Stimulated activated CD8-positive, alpha-beta memory T cell treated with anti-CD3 and anti-CD28 coated beads, Interleukin-15, amount 100 ng/mL, for 1 hour (primary cell): ENCODE measurements around the gene CBX5.
"Not testable (repeated sequence)": the region's sequence is repeated elsewhere in the genome, so short reads cannot be mapped to it uniquely, and the experiment has no call there.

ENCODE experiments used
- DNase-seq: peaks from one replicate; pipeline ENCODE4 v3.0.0-alpha.2; 2020; ENCODE audit warnings: low read depth

The CBX5 gene

DNA sequence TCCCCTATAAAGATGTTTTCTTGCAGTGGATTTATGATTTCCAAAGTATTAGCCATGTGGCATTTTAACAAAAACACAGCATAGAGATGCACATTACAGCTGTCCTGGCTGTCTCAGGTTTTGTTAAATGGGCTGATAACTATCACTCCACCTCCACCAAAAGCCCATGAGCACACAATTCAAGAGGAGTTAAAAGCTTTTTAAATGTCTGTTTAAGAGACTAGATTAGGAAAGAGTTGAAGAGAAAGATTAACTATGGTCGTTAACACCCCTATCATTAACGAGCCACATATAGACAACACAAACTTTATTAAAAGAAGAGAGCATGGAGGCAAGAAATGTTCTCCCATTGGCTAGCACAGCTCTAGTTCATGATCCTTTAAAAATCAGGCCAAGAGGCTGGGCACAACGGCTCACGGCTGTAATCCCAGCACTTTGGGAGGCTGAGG, 14.5 kb downstream of the CBX5 start:
- DNase-seq, result no peak

DNA sequence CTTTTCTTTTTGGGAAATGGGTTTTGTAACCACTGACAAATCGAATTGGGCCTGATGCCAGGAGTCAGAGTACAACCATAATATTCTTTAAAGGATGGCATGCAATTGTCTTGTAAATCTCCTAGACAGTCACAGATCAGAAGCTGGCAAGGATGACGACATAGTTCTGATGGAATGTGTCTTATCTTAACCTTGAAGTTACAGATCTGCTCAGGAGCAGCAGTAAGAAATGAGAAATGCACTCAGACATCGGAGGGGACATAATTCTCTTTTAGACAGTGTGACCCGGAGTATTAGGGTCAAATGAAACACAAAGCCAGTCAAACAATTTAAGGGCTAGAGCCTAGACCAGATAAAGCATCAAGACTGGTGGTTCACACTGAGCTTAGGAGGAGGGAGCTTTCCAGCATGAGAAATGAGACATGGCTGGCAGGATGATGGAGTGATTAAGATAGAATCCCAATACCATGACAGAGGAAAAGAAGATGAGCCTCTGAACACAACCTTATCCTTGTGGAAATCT, 17.5 kb downstream of the CBX5 start:
- no peak for DNase-seq

DNA sequence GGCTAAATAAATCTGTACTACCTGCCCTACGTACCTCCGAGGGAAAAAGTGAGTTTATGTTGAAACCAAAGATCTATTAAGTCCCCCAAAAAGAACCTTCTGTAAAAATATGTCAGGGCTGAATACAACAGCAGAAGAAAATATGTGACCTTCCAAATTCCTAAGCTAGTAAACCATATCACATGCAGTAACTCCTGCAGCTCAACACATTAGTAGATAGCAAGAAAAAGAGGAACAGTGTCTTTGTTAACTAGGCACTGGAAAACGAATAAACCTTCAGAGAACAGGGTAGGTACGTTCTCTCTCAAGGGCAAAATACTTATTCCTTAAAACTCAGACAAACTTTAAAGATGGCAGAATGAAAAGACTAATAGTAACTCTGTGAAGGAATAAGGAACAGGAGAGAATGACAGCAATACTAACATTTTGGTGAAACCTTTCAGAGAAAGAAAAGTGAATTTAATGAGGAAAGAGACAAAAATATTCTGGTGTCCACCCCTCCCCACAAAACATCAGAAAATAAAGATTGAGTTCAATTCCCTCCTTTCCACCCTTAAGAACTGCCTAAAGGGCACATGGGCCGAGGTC, 18.0 kb downstream of the CBX5 start:
- DNase-seq, result no peak

DNA sequence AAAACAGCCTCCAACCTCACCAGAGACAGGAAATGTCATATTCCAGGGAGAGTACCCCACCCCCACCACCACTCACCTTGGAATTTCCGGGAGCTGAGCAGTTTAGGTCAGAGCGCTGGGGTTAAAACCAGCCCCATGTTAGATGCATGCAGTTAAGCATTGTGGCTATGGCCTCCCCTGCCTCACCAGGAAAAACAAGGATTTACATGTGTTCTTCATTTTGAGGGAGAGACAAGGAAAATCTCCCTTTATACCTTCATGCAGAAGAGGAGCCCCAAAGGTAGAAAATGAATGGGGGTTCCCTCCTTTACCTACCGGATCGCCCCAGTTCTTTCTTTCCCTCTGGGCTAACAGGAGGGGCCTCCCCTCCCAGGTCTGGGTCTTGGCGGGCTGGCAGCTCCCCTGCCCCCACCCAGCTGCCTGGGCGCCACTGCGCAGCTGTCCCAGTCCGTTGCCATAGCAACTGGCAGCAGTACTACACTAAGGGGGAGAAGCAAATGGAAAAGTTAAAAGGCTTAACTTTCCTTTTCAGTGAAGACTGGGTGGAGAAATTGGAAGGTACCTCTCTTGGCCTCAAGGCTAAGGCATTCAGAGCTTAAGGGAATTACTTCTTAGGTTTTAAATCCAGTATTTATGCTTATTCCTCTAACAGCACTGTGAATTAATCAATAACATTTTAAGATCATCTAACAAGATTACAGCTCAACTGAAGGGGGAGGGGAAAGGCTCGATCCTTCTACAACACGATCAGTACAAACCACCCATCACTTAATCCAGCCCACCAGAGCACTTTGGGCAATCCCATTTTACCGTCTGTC, 20.5 kb downstream of the CBX5 start:
- DNase-seq, result no peak

DNA sequence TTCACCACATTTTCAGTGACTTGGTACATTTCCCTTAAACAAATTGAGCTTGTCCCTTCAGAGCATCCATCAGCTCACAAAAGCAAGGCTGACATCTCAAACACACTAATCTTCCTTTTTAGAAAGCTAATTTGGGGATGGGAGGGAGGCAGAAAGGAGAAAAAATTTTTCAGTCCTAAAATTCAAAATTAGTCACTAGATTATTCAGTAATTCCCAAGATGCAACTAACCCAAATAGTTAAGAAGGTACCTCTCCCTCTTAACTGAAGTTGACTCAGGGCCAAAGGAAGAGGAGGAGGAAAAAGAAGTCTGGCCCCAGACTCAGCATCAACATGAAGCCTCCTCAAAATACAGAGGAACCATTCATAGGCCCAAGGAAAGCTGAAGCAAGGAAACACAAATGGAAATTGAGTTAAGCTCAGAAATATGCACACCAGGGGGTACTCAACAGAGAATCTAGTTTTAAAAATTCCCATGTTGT, 21.7 kb downstream of the CBX5 start:
- DNase-seq, result no peak

DNA sequence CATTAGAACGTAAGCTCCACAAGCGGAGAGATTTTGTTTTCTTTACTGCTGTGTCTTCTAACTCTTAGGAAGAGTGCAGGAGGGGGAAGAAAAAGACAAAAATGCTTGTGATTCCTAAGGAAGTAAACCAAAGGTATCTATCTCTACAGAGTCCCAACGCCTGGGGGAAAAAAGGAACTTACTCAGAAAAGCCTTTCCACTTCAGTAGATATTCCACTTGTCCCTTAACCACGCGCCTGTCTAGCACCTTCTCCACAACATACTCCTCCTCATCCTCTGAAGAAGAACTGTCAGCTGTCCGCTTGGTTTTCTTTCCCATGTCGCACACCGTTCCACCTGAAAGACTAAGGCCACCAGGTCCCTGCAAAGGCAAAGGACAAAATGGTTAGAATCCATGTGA, 22.6 kb downstream of the CBX5 start:
- no peak for DNase-seq

DNA sequence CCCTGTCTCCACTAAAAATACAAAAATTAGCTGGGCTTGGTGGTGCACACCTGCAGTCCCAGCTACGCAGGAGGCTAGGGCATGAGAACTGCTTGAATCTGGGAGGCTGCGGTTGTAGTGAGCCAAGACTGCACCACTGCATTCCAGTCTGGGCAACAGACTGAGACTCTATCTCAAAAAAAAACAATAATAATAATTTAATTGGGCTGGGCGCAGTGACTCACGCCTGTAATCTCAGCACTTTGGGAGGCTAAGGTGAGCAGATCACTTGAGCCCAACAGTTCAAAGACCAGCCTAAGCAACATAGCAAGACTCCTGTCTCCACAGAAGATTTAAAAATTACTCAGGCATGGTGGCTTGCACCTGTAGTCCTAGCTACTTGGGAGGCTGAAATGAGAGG, 26.7 kb downstream of the CBX5 start:
- DNase-seq, result no peak

DNA sequence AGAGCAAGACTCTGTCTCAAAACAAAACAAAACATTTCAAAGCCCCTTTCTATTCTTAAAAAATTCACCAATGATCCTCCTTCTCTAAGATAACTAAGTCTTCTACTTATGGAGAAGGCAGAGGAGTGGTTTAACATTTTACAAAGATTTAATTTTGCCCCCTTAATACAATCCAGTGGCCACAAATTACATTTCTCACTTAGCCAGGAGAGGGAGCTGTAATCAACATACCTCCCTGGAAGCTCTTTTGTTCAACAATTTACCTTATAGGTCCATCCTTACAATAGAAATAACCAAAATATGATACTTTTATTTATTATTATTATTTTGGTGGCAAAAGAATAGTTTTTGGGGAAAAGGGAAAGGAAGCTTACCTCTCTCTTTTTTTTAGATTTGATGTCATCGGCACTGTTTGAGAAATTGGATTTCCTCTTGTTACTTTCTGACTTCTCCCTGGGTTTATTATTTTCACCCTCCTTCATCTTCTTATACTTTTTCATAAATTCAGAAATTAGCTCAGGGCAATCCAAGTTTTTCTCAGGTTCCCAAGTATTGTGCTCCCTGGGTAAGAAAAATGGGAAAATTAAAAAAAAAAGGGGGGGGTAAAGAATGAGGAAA, 28.1 kb downstream of the CBX5 start:
- no peak for DNase-seq

DNA sequence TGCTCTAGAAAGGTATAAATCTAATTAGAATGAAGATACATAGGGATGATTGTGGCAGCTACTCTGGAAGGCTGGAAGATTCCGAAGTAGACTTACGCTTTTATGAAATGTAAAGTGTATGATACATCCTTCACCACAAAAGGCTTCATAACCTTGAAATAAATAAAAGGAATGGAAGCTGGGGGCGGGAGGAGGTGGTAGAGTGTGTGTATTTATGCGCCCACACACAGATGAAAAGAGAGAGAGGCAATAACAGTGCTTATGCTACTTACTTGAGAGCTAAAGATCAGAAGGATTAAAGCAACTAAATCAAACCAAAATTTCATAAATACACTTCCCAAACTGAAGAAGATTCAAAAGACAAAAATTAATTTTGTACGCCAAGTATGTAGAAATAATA, 30.4 kb downstream of the CBX5 start:
- DNase-seq, result no peak

DNA sequence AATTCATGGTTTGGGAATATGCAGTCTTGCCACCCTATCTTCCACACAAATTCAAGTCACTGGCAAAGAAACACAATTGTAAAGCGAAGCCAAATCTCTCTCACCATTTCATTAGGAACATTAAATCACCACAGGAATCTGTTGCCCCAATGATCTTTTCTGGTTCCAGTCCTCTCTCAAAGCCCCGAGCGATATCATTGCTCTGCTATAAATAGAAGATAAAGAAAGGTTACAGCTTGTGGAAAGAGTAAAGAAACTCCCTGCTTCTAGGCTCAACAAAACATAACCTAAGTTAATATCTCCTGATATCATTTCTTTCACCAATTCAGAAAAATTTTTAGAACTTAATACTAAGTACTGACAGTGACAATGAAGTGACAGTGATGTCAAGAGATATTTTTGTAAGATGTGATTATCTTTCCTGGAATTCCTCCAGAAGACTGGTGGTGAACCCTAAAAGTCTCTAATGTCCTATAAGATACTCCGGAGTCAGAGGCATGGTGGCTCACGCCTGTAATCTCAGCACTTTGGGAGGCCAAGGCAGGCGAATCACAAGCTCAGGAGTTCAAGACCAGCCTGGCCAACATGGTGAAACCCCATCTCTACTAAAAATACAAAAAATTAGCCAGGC, 33.8 kb downstream of the CBX5 start:
- DNase-seq, result no peak

DNA sequence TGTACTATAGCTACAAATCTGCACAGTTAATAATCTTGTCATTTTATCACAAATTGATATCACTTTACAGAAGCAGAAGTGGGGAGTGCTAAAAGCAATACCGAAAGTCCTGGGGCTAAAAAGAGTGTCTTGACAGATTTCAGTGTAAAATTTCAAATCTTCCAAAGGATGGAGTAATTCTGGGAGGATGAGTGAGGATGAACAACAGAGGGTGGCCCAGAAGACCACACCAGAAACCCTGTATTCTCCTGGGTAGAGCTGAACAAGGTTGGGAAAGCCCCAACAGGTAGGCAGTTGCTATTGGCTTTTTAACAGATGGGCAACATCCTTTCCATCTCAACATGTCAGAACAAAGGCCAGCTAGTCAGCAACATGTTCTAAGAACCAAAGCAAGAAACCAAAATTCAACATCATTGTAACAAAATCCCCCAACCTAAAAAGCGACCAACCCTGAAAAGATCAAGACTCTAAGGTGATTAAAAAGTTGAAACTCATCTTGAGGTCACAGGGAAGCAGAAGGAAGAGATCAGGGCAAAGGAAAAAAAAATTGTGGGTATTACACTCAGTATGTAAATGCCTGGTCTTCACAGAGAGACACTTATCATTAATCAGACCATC, 38.8 kb downstream of the CBX5 start:
- no peak for DNase-seq

DNA sequence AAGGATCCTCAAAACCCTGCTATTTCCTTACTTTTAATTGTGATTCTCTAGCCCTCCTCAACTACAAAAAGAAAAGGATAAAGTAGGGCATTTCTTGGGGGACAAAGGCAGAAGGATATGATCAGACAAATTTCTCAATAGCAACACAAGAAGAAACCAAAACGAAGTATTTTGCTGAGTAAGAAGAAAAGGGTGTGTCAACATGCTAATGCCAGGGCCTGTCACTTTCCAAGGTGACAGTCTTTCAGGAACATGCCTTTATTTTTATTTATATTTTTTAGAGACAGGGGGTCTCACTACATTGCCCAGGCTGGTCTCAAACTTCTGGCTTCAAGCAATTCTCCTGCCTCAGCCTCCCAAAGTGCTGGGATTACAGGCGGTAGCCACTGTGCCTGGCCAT, 39.8 kb downstream of the CBX5 start:
- DNase-seq, result no peak

DNA sequence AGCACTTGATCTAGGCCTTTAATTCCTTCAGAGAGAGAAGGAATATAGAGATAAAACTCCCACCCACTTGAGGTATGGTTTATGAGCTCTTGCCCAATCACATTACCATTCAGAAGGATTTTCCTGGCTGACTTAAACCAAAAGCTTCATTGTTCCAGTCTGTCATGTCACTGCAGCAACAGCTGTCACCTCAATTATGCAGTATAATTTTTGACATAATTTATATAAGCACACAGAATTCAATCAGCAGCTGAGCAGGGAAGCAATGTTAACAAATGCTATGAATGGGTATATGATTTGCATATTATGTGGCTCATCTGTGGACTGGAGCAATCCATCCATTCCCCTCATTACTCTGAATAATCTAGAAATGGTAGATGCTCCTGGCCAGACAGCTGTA, 40.3 kb downstream of the CBX5 start:
- no peak for DNase-seq

DNA sequence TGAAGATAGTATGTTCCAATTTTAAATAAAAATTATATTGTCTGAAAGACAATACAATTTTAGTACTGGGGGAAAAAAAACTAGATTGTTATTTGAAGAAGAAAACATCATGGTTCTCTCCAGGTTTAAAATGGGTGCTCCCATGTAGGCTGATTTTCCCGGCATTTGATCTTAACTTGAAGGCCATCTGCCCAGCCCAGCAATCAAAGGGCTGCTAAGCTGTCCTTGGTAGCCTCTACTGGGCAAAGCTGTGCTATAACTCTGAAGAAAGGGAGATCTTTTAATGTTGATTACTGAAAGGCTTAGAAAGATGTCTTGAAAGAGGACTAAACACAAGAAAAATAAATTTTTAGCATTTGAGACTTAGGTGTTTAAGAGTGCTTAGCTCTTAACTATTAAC, 41.4 kb downstream of the CBX5 start:
- DNase-seq, result no peak

DNA sequence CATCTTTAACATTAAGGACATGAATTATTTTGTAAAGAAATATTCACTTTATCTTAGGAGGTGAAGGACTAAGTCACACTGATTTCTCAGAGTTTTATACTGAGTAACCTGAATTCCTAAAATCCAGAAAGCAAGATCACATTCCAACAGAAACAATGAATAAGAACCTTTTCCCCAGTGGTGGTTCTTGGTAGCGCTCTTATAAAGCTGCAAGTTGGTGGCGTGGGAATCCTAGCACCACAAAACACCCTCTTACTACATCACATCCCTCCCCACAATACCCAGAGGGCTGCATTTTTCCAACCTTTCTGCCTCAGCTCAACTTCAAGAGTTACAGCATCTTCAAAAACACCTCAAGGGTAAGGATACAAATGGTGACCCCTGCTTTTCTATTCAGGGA, 47.1 kb downstream of the CBX5 start:
- DNase-seq, result no peak

DNA sequence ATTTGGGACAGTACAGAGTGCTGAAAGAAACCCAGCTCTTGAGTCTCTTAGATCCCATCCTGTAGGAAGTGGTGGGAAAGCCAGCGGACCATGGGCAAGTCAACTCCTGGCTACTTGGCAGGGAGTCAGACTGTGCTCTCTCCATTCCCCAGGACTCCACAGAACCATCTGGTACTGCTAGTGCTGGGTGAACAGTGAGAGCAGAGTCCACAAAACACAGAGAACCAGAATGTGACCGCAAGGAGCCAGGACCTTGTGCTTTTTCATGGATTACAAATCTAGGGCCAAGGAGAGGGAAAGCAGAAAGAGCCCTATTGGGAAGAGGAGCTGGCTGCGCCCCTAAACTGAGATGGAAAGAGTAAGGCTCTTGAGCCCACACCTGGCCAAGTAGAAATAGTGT, 48.7 kb downstream of the CBX5 start:
- DNase-seq, result not testable (repeated sequence)

DNA sequence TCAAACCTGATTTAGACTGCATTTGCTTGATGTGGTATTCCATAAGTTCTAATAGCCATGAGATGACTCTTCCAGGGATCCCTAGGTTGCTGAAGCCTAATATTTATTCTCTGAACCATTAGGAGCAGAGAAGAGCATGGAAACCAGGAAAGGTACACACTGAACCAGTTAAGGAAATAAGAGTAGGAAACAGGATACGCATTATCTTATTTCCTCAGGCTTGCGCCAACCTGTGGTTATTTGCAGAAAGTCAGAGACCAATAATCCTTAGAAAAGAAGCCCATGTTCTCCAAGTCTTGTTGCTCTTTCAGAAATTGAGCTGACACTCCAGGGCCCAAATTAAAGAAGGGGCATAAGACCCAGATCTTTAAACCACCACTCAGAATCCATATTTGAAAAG, 49.4 kb downstream of the CBX5 start:
- no peak for DNase-seq

DNA sequence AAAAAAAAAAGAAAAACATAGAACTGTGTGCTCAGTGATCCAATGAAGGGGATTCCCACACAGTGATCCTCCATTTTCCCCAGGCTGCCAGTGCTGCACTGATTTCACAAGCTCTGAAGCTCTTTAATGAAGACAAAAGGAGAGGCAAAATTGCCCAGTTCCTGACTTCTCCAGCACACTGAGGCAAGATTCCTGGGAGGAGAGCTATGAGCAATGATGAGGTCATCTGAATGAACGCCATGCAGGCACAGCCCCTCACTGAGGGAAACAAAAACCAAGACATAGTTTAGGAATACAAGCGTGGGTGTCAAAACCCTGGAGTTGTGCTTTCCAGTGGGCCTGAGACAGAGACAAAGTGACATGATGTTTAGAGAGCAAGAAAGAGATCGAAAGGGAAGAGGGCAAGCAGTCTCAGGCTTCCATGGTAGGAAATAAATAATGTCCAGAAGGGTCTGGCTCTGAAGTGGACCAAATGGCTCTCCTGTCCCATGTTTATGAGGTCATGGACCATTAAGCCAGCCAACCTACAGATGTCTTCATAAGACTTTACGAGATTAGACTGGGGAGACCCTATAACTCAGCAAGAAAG, 50.2 kb downstream of the CBX5 start:
- no peak for DNase-seq

DNA sequence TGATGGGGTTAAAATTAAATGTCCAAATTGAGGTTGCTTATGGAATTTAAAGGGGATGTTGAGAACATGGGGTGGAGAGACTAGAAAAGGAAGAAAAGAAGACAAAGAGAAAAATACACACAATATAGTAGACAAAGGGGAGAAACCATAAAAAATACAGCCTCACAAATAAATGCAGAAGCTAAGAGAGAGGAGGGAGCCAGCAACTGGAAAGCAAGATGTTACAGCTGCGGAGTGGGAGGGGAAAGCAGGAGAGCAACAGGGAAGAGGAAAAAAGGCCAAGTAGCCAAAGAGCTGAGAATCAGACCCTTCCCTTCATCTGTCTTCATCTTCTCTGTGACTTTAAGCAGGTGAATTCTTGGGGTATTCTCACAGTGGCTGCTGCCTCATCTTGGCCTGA, 51.5 kb downstream of the CBX5 start:
- DNase-seq, result no peak

DNA sequence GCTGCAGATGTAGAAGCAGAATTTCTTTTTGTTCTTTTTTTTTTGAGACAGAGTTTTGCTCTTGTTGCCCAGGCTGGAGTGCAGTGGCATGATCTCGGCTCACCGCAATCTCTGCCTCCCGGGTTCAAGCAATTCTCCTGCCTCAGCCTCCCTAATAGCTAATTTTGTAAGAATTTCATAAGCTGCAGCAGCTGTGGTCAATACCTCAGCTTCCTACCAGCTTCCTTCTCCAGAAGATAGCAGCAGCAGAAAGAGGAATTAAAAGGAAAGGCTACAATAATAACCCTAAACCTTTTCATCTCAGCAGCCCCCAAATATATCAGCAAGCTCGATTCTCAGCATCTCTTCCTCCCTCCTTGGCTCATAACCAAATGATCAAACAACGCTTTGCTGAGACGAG, 52.0 kb downstream of the CBX5 start:
- not testable (repeated sequence) for DNase-seq

DNA sequence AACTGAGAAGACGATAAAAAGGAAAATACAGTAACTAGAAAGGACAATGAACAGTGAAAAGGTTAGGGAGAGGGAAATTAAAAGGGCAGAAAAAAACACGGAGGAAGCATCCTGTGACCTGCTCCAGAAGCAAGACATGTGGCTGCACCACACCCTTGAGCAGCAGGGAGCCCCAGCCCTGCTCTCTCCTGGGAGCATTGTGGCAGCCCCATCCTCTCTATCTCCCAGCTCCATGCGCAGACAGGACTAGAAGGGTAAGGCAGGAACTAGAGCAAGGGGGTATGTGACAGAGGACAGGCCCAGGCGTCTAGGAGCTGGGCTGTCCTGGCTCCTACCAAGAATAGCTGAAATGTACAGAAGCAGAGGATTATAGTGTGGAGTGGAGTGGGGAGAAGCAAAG, 52.5 kb downstream of the CBX5 start:
- no peak for DNase-seq

DNA sequence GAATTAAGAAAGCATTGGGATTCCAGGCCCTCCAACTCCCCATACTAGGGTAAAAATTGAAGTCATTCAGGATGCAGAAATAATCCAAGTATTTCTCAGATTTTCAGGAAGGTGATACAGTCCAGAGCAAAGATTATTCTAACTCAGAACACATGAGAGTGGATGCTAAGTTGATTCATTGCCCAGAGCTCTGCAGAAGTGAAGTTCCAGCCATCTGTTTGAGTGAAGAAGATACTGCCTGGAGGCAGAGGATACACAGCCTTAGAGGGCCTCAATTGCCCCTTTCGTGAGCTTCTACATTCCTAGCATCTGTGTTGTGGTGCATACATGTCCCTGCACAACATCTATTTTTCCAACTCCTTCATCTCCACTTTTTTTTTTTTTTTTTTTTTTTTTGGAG, 54.3 kb downstream of the CBX5 start:
- no peak for DNase-seq
